HG03060 (cell line): Measurements from ENCODE around the gene AGK.

Source experiments
- ATAC-seq: cut with Tn5 transposase; IDR thresholded peaks from one replicate; pipeline ENCODE4 v1.9.1; 2021; ENCODE audit warnings: low read depth, moderate number of reproducible peaks; ENCODE audit not compliant: unreplicated experiment

Gene AGK

DNA sequence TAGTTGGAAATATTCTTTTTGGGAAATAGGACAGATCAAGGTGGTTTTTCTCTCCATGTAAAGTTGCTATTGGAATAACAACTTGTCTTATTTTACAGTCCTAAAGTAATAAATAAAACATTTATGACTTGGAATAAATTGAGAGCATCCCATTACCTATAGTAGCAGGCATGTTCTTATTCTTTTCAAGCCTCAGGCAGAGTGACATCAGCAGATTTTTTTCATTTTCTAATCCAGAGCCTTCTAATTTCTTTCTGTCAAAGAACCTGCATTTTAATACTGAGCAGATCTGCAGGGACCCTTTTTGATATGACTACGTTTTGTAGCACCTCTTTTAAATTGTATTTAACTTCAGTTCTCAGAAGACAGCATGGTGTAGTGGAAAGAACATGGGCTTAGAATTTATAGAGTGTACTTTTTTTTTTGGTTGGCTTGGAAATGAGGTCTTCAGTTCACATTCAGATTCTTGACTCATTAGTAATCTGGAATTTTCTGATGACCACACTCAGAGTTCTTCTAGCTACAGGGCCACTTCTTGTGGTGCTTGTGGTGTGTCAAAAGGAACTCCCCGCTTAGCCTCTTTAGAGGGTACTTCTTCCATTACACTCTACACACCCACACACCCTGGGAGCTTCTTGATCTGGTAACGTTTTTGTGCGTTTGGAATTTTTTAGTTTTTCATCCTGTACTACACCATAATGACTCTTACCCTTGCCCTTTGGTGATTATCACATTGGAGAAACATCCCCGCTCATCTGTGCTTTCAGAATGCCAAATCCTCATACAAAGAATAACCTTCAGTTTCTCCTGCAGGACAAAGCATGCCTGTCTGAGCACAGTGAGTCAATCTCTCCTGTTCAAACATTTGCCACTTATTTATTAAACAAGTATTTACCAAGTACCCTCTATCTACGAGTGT is 34.6 kb downstream of the AGK start:
- ATAC-seq: no peak

DNA sequence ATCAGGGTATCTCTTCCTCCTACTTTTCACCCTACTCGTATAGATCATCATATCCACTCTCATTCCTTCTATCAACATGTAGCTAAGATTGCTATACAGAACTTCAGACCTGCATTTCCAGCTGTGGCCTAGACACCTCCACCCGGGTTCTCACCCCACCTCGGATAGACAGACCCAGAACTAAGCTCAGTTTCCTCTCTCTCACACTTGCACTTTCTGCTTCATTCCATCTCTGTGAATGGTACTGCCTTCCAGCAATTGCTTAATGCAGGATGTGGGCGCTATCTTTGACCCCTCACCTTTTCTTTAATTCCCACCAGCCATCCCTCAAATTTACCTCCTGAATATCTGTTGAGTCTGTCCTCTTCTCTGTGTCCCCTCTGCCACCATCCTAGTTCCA is 35.7 kb downstream of the AGK start:
- no peak for ATAC-seq

DNA sequence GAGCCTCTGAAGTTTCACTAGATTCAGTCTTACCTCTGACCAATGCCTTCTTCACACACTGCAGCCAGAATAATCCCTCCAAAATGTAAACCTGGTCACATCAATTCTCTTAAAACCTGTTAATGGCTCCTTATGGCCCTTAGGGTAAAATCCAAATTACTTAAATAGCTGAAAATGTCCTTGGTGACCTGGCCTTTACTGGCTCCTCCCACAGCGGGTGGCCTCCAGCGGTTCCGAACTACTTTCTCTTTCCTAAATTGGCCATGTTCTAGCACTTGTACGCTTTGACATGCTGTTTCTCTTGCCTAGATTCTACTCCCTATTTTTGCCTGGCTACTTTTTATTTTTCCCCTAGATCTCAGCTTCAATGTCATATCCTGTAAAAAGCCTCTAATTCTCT is 36.1 kb downstream of the AGK start:
- ATAC-seq: no peak

- ATAC-seq: no peak
Measured at GRCh38 chr7:141588912-141589311, 37.7 kb downstream of the AGK start.

- ATAC-seq: no peak
Measured at GRCh38 chr7:141590071-141590470, 38.9 kb downstream of the AGK start.

DNA sequence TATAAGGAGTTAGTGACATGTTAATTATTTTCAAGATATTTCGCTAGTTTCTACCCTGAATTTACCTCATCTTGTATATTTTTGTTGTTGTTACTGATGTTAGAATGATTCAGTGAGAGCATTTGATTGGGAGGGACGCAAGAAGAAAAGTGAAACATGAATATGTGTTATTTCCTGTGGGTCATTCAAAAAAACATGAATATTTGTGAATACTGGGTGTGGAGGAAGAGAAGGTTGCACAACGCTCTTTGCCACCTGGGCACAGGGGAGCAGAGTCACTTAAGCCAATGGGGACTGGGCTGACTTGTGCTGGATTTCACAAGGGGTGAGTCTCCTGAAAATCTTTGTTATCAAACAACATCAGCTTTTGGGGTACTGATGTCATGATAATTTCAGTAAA is 39.5 kb downstream of the AGK start:
- no peak for ATAC-seq

DNA sequence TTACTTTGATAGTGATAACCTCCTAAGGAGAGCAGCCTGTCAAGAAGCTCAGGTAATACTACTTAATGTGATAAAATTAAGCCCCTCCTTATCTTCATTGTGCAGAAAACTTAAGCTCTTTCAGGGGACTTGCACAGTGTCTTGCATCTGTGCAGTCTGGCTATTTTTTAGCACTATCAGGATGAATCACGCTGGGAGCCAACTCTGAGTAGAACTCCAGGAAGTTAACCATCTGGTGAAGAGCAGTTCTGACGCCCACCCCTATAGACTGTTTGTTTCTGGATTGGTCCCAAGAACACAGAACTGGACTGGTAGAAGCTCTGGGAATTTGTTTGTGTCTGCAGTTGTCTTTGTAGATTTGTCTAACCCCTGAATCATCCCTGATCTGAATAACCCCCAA is 41.9 kb downstream of the AGK start:
- ATAC-seq: no peak

DNA sequence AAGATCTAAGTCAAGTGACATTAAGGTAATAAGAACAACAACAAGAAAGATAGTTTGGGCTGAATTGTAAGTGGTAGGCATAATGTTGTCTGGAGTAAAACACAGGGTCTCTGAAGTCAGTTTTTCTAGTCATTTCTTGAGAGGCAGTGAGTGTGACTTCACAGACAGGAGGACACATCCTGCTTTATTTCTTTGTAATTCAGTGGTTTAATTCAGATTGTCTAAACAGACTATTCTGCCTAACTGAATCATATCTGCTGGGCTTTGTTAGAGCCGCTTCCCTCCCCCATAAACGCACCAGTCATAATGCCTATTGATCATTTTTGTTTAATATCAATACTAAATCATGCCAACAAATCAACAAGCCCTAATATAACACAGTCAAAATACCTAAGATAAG is 46.8 kb downstream of the AGK start:
- ATAC-seq: no peak

DNA sequence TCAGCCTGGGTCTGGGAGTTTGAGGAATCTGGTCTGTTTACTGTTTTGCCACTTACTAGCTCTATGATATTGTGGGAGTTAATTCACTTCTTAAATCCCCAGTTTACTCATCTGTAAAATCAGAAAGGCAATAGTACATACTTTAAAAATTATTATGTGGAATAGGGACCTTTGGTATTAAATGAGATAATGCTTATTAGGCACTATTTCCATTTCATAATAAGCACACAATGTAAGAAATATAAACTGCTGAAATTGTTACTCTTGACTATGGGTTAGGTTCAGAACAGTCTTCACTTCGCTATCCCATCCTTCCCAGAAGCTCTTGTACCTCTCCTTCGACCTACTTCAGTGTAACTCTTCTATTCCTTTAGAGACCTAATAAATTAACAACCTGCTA is 47.2 kb downstream of the AGK start:
- no peak for ATAC-seq

- no peak for ATAC-seq
Measured at GRCh38 chr7:141600168-141601006, 49.2 kb downstream of the AGK start.

GRCh38 chr7:141609576-141609975 is 58.4 kb downstream of the AGK start:
- no peak for ATAC-seq

- no peak for ATAC-seq
Measured at GRCh38 chr7:141610671-141611070, 59.5 kb downstream of the AGK start.

GRCh38 chr7:141612861-141613260 is 61.7 kb downstream of the AGK start:
- no peak for ATAC-seq

DNA sequence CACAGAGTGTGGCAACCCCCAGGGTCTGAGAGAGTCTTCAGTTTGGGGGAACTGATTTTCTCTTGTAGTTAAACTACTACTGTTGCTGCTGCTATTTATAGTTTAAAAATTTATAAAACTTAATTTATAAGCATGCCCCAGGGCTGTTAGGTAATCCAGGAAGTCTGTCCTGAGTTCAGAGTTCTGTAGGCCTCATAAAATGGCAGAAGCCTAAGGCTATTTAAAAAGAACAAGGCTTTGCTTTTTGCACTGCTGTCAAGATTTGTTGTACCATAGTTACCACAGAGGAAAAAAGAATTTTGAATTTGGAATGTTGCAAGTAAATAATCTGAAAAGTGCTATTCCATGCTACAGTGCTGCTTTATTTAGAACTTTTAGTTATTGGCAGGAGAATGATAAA is 66.1 kb downstream of the AGK start:
- ATAC-seq: no peak

GRCh38 chr7:141619745-141620144 is 68.5 kb downstream of the AGK start:
- ATAC-seq: no peak

GRCh38 chr7:141624763-141625162 is 73.6 kb downstream of the AGK start:
- no peak for ATAC-seq

- no peak for ATAC-seq
Measured at GRCh38 chr7:141630621-141631020, 79.4 kb downstream of the AGK start.

DNA sequence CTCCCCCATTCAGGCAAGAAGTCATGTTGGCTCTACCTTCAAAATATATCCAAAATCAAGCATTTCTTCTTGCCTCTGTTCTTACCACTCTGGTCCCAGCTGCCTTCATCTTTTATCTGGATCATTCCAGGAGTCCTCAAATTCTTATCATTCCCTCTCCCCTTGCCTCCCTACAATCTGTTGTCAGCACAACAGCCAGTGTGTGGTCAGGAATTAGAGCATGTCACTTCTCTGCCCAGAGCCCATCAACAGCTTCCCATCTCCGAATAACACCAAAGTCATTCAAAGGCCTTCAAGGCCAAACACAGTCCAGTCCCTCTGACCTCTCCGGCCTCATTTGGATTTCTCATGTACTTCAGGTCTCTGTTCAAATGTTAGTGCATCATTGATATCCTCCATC is 80.3 kb downstream of the AGK start:
- ATAC-seq: no peak

DNA sequence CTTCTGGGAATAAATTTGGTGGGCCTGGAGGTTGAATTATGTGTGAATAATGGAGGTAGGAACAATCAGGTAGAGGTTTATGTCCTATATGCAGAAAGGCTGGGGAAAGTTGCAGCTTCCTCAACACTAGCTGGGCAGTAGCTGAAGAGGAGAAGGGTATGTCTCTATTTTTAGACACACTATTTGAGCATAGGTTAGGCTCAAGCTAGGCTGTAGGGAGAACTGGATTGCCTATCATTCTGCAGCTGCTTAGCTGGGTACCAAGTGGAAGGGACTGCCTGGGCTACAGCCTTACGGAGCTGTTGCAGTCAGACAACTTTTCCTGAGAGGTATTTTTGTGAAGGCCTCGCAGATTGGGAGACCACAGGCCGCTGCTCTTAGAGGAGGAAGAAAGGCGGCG is 82.9 kb downstream of the AGK start:
- no peak for ATAC-seq

- no peak for ATAC-seq
Measured at GRCh38 chr7:141636053-141636452, 84.8 kb downstream of the AGK start.

DNA sequence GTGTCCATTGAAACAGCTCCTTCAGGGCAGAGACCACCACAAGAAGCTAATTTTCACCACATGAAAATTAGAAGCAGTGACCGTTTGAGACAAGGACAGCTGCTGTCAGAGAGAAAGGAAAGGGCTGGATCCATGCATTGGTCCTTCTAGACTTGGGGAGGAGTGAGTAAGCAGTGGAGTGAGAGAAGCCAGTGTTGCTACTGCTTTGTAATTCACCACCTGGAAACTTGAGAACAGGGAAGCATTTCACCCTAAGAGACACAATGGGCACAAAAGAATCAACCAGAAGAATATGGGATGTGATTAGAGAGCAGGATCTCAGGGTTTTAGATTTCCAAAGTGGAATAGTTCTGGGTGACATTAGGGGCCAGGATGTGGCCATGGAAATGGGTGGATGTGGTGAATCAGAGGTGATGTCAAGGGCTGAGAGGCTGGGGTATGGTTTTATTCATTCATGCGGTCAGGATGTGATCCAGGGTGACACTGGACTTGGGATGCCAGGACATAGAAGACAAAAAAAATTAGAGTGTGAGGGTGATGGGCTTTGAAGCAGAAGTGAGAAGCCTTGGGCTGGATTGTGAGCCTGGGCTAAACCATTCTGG is 89.1 kb downstream of the AGK start:
- no peak for ATAC-seq
